ENCODE measurements around the gene SGCD.

The SGCD gene

DNA sequence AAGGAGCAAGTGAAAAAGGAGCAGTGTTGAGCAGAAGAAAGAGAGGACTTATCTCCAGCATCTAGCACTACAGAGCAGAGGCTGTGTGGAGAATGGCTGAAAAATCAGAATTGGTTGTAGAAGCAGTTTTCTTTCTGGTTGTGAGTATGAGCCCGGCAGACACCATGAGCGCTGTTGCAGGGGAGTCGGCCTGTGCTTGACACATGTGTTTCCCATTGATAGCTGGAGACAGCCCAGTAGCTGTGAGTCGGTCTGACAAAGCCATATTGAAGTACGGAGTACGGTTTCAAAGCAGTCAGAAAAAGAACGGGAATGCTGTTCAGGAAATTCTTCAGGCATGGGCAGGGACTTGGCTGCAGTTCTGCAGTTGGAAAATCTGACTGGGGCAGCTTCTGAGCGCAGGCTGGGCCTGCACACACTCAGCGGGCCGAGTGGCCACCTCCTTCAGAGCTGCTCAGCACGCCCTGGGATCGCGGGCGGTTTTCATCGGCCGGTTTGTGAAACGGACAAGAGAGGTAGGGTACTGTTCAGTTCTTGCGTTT, at the start of gene SGCD:
Gene SGCD (plus strand): TSS at position 447 of the 542 bp plus-strand sequence.
- no peak within 1 kb of the TSS for H3K4me3 ChIP-seq (ENCODE audit: low read depth, low read length)
- no peak for DNase-seq (ENCODE audit: low read depth)
- TF ChIP-seq, protein P1, sequence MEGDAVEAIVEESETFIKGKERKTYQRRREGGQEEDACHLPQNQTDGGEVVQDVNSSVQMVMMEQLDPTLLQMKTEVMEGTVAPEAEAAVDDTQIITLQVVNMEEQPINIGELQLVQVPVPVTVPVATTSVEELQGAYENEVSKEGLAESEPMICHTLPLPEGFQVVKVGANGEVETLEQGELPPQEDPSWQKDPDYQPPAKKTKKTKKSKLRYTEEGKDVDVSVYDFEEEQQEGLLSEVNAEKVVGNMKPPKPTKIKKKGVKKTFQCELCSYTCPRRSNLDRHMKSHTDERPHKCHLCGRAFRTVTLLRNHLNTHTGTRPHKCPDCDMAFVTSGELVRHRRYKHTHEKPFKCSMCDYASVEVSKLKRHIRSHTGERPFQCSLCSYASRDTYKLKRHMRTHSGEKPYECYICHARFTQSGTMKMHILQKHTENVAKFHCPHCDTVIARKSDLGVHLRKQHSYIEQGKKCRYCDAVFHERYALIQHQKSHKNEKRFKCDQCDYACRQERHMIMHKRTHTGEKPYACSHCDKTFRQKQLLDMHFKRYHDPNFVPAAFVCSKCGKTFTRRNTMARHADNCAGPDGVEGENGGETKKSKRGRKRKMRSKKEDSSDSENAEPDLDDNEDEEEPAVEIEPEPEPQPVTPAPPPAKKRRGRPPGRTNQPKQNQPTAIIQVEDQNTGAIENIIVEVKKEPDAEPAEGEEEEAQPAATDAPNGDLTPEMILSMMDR (IDR thresholded peaks at IDR 0.05; ENCODE audit: control insufficient read depth, extremely low read depth, insufficient read depth), result no peak

DNA sequence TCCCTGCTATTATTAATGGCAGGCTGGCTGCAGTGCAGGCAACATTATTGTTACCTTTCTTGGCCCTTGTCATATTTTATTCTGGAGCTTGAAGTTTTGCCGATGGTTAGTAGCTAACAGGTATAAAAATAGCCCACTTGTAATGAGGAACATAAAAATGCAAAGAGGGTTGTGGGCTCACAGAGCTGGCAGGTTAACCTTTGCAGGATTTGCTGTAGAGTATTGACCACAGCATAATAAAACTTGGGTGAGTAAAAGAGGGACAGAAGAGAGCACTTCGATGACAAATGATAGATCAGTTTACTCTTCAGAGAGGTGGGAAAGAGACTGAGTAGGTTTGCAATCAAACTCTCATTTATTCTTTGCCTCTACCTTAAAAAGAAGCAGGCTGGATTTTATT, 49.7 kb upstream of the SGCD start:
- H3K4me3 ChIP-seq (ENCODE audit: low read depth, low read length), result no peak overlapping the region
- DNase-seq (ENCODE audit: low read depth), result no peak
- TF ChIP-seq, protein P1 (IDR thresholded peaks at IDR 0.05; ENCODE audit: control insufficient read depth, extremely low read depth, insufficient read depth), result no peak

GRCh38 chr5:156295431-156295830, 31.5 kb upstream of the SGCD start:
- TF ChIP-seq, protein P1 (IDR thresholded peaks at IDR 0.05; ENCODE audit: control insufficient read depth, extremely low read depth, insufficient read depth), result no peak
- DNase-seq (ENCODE audit: low read depth), result no peak
- no peak overlapping the region for H3K4me3 ChIP-seq (ENCODE audit: low read depth, low read length)

GRCh38 chr5:156310115-156310514, 16.8 kb upstream of the SGCD start:
- TF ChIP-seq, protein P1 (IDR thresholded peaks at IDR 0.05; ENCODE audit: control insufficient read depth, extremely low read depth, insufficient read depth), result no peak
- no peak overlapping the region for H3K4me3 ChIP-seq (ENCODE audit: low read depth, low read length)
- no peak for DNase-seq (ENCODE audit: low read depth)

GRCh38 chr5:156312897-156313694, 13.9 kb upstream of the SGCD start:
- no peak for DNase-seq (ENCODE audit: low read depth)
- no peak overlapping the region for H3K4me3 ChIP-seq (ENCODE audit: low read depth, low read length)
- TF ChIP-seq, protein P1 (IDR thresholded peaks at IDR 0.05; ENCODE audit: control insufficient read depth, extremely low read depth, insufficient read depth), result no peak

DNA sequence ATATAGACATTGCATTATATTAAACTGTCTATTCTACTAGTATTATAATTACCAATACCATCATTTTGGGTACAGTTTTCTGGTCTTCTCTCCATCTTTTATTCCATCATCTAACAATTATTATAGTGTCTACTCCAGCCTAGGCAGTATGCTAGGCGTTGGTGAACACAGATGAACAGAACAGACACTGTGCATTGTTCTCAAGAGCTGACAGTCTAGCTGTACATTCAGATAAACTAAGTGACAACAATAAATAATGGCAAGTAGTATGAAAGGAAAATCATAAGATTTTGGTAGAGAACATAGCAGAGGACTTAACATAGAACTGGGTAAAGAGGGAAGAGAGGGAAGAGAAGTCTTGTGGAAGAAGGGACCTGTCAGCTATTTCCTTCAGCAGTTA, 12.5 kb upstream of the SGCD start:
- TF ChIP-seq, protein P1 (IDR thresholded peaks at IDR 0.05; ENCODE audit: control insufficient read depth, extremely low read depth, insufficient read depth), result no peak
- no peak overlapping the region for H3K4me3 ChIP-seq (ENCODE audit: low read depth, low read length)
- no peak for DNase-seq (ENCODE audit: low read depth)
